OCI-LY1 (cell line): ENCODE measurements around the gene ALKBH3.

Experiments used
- H2AFZ ChIP-seq: fragments of 200-600 bp; sonication (generic), shearing (Covaris generic); 2 replicates; pipeline ENCODE4 v1.6.0; 2014; ENCODE audit warnings: antibody characterized with exemption, mild to moderate bottlenecking, low read length
- H3F3A ChIP-seq: fragments of 200-600 bp; sonication (generic), shearing (Covaris generic); 2 replicates; pipeline ENCODE4 v1.6.0; 2014; ENCODE audit warnings: mild to moderate bottlenecking, antibody characterized with exemption, low read length, moderate library complexity; ENCODE audit not compliant: insufficient read depth
- H3K27ac ChIP-seq: fragments of 200-600 bp; sonication (generic); 2 replicates; pipeline ENCODE4 v1.5.1; 2014; ENCODE audit warnings: low read length, mixed run types, mild to moderate bottlenecking, low read depth; ENCODE audit not compliant: poor library complexity, severe bottlenecking
- H3K27me3 ChIP-seq: fragments of 200-600 bp; sonication (generic); 2 replicates; pipeline ENCODE4 v1.6.0; 2014; ENCODE audit warnings: antibody characterized with exemption, mild to moderate bottlenecking, low read length, moderate library complexity; ENCODE audit not compliant: insufficient read depth
- H3K36me3 ChIP-seq: fragments of 200-600 bp; sonication (generic); 2 replicates; pipeline ENCODE4 v1.6.1; 2014; ENCODE audit warnings: mild to moderate bottlenecking, antibody characterized with exemption, low read length, moderate library complexity, mixed read lengths; ENCODE audit not compliant: insufficient read depth
- H3K4me1 ChIP-seq: fragments of 200-600 bp; sonication (generic); 2 replicates; pipeline ENCODE4 v1.5.1; 2014; ENCODE audit warnings: mild to moderate bottlenecking, low read length, moderate library complexity; ENCODE audit not compliant: insufficient read depth, severe bottlenecking
- H3K4me2 ChIP-seq: fragments of 200-600 bp; sonication (generic), shearing (Covaris generic); 2 replicates; pipeline ENCODE4 v1.6.1; 2014; ENCODE audit warnings: low read length
- H3K4me3 ChIP-seq: fragments of 200-600 bp; sonication (generic); 2 replicates; pipeline ENCODE4 v1.5.1; 2014; ENCODE audit warnings: low read length, low read depth, mild to moderate bottlenecking, mixed read lengths; ENCODE audit not compliant: poor library complexity, severe bottlenecking
- H3K79me2 ChIP-seq: fragments of 200-600 bp; shearing (Covaris generic); 2 replicates; pipeline ENCODE4 v1.6.1; 2016; ENCODE audit warnings: mixed run types, low read length, mixed read lengths; ENCODE audit not compliant: insufficient read depth
- H3K9ac ChIP-seq: fragments of 200-600 bp; sonication (generic), shearing (Covaris generic); 2 replicates; pipeline ENCODE4 v1.6.1; 2014; ENCODE audit warnings: mild to moderate bottlenecking, low read length, mixed read lengths
- H3K9me2 ChIP-seq: fragments of 200-600 bp; sonication (generic), shearing (Covaris generic); 2 replicates; pipeline ENCODE4 v1.6.1; 2014; ENCODE audit warnings: low read depth, mild to moderate bottlenecking, low read length, mixed read lengths
- H3K9me3 ChIP-seq: fragments of 200-600 bp; shearing (Covaris generic); 2 replicates; pipeline ENCODE4 v1.6.1; 2014; ENCODE audit warnings: low read length, mixed read lengths
- H4K20me1 ChIP-seq: fragments of 200-600 bp; sonication (generic), shearing (Covaris generic); 2 replicates; pipeline ENCODE4 v1.6.0; 2016; ENCODE audit warnings: mild to moderate bottlenecking, low read length; ENCODE audit not compliant: insufficient read depth
- EZH2 ChIP-seq: fragments of 200-600 bp; sonication (generic), shearing (Covaris generic); IDR thresholded peaks from 2 replicates; pipeline ENCODE4 v1.8.0; 2017; ENCODE audit warnings: borderline replicate concordance, mixed run types, mild to moderate bottlenecking, antibody characterized with exemption, low read length, moderate library complexity, mixed read lengths
- TF ChIP-seq, protein P1 (sequence below): fragments of 200-600 bp; sonication (generic), shearing (Covaris generic); IDR thresholded peaks from 2 replicates; pipeline ENCODE4 v1.5.1; 2017; ENCODE audit warnings: mild to moderate bottlenecking, antibody characterized with exemption, low read length, moderate library complexity, mixed read lengths

Gene ALKBH3

DNA sequence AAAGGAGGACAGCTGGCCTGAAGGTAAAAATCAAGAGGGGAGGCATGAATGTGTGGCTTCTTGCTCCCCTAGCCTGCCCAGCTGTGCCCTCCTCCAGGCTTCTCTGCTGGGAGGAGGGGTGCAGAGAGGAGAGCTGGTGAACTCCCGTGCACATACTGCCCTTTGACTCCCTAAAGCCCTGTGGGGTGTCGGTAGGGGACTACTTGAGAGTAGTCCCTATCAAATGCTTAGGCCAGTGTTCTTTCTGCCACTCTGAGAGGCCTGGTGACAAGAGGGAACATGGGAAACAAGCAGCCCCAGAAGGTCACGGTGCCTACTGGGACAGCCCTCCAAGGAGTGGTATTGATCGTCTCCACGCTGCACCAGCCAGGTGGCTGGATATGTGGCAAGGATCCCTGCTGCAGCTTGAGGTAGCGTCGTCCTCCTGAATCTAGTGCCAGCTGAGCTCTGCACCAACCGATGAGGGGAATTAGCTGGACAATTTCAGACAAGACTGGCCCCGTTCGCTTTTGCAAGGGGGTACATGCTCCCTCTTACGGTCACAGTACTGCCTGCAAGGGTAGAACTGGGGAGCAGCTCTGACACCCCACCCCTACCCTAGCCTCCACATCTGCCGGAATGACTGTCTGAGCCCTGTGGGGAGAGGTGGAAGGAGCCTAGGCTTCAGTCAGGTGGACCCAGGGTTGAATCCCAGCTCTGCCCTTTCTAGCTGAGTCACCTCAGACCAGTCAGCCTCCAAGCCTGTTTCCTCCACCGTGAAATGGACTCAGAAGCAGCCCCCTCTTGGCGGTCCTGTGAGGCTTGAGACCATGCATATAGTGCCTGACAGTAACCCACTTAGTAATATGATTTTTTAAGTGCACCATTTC is 44.7 kb downstream of the ALKBH3 start:
- no peak overlapping the region for H3K9ac ChIP-seq
- no peaks in the 10 kb centered on the region for H3K9me2 ChIP-seq
- no peaks in the 10 kb centered on the region for H3K9me3 ChIP-seq
- no peak for TF ChIP-seq EZH2
- TF ChIP-seq, protein P1, sequence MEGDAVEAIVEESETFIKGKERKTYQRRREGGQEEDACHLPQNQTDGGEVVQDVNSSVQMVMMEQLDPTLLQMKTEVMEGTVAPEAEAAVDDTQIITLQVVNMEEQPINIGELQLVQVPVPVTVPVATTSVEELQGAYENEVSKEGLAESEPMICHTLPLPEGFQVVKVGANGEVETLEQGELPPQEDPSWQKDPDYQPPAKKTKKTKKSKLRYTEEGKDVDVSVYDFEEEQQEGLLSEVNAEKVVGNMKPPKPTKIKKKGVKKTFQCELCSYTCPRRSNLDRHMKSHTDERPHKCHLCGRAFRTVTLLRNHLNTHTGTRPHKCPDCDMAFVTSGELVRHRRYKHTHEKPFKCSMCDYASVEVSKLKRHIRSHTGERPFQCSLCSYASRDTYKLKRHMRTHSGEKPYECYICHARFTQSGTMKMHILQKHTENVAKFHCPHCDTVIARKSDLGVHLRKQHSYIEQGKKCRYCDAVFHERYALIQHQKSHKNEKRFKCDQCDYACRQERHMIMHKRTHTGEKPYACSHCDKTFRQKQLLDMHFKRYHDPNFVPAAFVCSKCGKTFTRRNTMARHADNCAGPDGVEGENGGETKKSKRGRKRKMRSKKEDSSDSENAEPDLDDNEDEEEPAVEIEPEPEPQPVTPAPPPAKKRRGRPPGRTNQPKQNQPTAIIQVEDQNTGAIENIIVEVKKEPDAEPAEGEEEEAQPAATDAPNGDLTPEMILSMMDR: no peak
- no peak overlapping the region for H3K4me2 ChIP-seq
- H3K4me3 ChIP-seq: no peak overlapping the region
- H4K20me1 ChIP-seq: no peaks in the 10 kb centered on the region
- no peaks in the 10 kb centered on the region for H3K79me2 ChIP-seq
- no peaks in the 10 kb centered on the region for H3F3A ChIP-seq
- peaks cover 8% of the 10 kb centered on the region for H3K4me1 ChIP-seq
- no peaks in the 10 kb centered on the region for H3K36me3 ChIP-seq
- no peaks in the 10 kb centered on the region for H3K27me3 ChIP-seq
- H2AFZ ChIP-seq: no peak overlapping the region
- no peak overlapping the region for H3K27ac ChIP-seq

DNA sequence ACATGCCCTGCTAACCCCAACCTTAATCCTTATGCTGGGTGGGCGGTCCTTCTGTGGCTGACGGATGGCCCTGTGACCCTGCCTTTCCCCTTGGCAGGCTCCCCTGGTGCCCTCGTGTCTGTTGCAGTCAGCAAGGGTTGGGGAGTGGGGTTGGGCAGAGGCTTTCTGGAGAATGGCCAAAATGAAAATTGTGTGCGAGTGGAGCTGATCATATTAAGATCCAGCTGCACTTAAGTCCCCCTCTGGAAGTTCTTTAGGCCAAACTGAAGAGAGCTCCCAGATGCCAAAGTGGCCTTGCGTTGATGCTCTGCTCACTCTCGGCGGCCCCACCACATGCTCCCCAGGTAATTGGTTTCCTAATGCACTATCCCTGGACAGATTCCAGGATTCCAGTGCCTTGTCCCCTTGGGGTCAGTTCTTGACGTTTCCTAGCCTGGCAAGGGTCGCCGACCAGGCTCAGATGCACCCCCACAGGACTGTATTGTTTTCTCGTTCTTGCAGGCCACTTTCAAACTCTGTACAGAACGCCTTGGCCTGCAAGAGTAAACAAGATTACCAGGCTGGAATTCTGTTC is 45.4 kb downstream of the ALKBH3 start:
- H3K4me3 ChIP-seq: no peak overlapping the region
- peaks cover 8% of the 10 kb centered on the region for H3K4me1 ChIP-seq
- H3K79me2 ChIP-seq: no peaks in the 10 kb centered on the region
- no peak for TF ChIP-seq EZH2
- TF ChIP-seq, protein P1: no peak
- H3K9me3 ChIP-seq: no peaks in the 10 kb centered on the region
- H3K27me3 ChIP-seq: no peaks in the 10 kb centered on the region
- no peaks in the 10 kb centered on the region for H4K20me1 ChIP-seq
- no peaks in the 10 kb centered on the region for H3K36me3 ChIP-seq
- H3K9me2 ChIP-seq: no peaks in the 10 kb centered on the region
- H3K27ac ChIP-seq: no peak overlapping the region
- no peak overlapping the region for H3K9ac ChIP-seq
- H2AFZ ChIP-seq: no peak overlapping the region
- H3K4me2 ChIP-seq: no peak overlapping the region
- H3F3A ChIP-seq: no peaks in the 10 kb centered on the region

DNA sequence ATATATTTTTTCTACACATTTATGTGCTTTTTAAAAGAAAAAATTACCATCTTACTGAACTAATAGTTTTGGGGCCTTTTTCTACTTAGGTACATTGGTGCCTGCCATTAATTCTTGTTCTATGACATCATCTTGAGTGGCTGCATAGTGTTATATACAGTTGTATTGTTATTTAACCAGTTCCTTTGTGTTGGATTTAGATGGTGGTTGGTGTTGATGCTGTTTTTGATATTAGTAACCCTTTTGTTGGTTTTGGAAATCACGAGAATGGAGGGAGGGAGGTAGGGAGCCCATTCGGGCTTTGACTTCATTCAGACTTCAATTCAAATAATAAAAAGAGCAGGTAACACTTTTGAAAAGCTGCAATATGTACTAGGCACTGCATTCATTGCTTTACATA is 46.4 kb downstream of the ALKBH3 start:
- Histone ChIP-seq H3K4me2 (no peak overlapping the region), H2AFZ (no peak overlapping the region), H3K27me3 (no peaks in the 10 kb centered on the region), H3K79me2 (no peaks in the 10 kb centered on the region), H3F3A (no peaks in the 10 kb centered on the region), H3K36me3 (no peaks in the 10 kb centered on the region), H4K20me1 (no peaks in the 10 kb centered on the region), H3K27ac (no peak overlapping the region), H3K9ac (no peak overlapping the region), H3K4me1 (peaks cover 3% of the 10 kb centered on the region), H3K9me2 (no peaks in the 10 kb centered on the region), H3K9me3 (no peaks in the 10 kb centered on the region), H3K4me3 (no peak overlapping the region)
- TF ChIP-seq, protein P1: no peak
- TF ChIP-seq EZH2: no peak
